ENCODE data around the gene SATB2. TPM values are rescaled to one million over a fixed set of nuclear protein-coding genes. Genes with fewer than 3 reads are reported as not detected.

The SATB2 gene
- total RNA-seq, 2 donors from 2014 or later = 5.2 to 11.8 TPM

DNA sequence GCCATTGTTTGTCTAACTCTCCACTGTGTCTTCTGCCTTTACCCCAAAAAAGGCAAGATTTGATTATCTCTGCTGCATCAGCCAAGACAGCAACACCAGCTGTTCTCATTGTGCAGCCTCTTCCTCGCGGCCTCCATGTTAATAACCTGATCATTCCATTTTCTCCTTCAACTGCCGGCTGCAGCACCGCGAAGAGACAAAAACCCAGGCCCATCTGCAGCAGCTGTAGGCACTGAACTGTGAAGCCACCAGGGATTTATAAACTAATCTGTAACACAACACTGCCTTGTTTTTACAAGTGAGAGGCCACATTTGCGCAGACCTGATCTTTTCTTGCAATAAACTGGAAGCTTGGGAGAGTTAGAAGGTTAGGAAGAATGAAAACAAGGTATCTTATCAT is 147.8 kb downstream of the SATB2 start:
- 69% methylated on average over 6 of the region's 6 CpGs for WGBS
- Histone ChIP-seq H3K9me3 (no peaks in the 10 kb centered on the region), H3K4me1 (replicated peaks) (no peaks in the 10 kb centered on the region), H3K27me3 (replicated peaks; ENCODE audit: insufficient read depth) (no peaks in the 10 kb centered on the region), H3K36me3 (no peaks in the 10 kb centered on the region), H3K4me3 (no peak overlapping the region), H3K27ac (no peak overlapping the region)
- TF ChIP-seq POLR2A (IDR thresholded peaks at IDR 0.05) = no peak
- TF ChIP-seq POLR2AphosphoS5 (IDR thresholded peaks at IDR 0.05) = no peak
- TF ChIP-seq CTCF (IDR thresholded peaks at IDR 0.05) = no peak
- DNase-seq (ENCODE audit: low spot score) = no peak
- intact Hi-C loops (cut with DNase I) = no loop called here

DNA sequence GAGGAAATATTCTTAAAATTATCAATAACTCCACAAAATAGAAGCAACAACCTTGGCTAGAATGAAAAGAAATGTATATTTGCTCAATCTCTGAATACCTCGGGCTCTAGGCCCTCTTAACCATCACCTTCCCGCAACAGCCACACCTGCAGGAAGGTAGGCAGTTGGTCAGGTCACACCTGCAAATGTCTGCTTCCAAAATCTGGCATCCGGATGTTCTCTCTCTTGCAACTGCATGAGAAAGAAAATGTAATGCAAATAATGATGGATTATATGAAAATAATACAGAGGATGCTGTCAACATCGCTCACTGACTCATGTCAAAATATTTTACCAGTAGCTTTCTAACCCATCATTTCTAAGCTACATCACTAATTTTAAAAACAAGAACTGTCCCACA is 148.3 kb downstream of the SATB2 start:
- Histone ChIP-seq H3K4me1 (replicated peaks) (no peaks in the 10 kb centered on the region), H3K36me3 (no peaks in the 10 kb centered on the region), H3K27ac (no peak overlapping the region), H3K9me3 (no peaks in the 10 kb centered on the region), H3K4me3 (no peak overlapping the region), H3K27me3 (replicated peaks; ENCODE audit: insufficient read depth) (no peaks in the 10 kb centered on the region)
- intact Hi-C loops (cut with DNase I) = no loop called here
- TF ChIP-seq POLR2AphosphoS5 (IDR thresholded peaks at IDR 0.05) (no peak), CTCF (IDR thresholded peaks at IDR 0.05) (no peak), POLR2A (IDR thresholded peaks at IDR 0.05) (no peak)
- DNase-seq (ENCODE audit: low spot score) = no peak
- WGBS = 82% methylated on average over 4 of the region's 4 CpGs

GRCh38 chr2:199308567-199308966 is 149.2 kb downstream of the SATB2 start:
- H3K27me3 ChIP-seq (replicated peaks; ENCODE audit: insufficient read depth) = no peaks in the 10 kb centered on the region
- WGBS = 95% methylated on average over 14 of the region's 14 CpGs

DNA sequence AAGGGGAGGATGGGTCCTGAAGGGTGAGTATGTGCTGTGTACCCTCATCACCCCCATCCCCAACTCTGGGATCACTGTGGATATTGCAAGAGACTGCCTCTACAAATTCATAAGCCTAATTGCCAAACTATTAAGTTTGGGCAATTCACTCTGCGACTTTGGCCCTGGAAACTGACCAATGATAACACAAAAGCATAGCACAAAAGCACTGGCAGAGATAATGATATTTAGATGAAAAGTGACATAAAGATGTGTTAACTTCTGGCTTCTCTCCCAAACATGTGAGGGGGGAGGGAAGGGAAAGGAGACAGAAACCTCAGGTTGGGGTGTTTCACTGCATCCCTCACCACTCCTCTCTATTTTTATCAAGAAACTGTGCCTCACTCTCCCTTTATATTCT is 150.3 kb downstream of the SATB2 start:
- Histone ChIP-seq H3K27me3 (replicated peaks; ENCODE audit: insufficient read depth) (no peaks in the 10 kb centered on the region), H3K36me3 (no peaks in the 10 kb centered on the region), H3K4me1 (replicated peaks) (no peaks in the 10 kb centered on the region), H3K27ac (no peak overlapping the region), H3K9me3 (no peaks in the 10 kb centered on the region), H3K4me3 (no peak overlapping the region)
- no peak for DNase-seq (ENCODE audit: low spot score)
- WGBS = 68% methylated on average over 1 of the region's 1 CpG
- intact Hi-C loops (cut with DNase I) = no loop called here
- TF ChIP-seq POLR2A (IDR thresholded peaks at IDR 0.05) (no peak), CTCF (IDR thresholded peaks at IDR 0.05) (no peak), POLR2AphosphoS5 (IDR thresholded peaks at IDR 0.05) (no peak)

More at GRCh38 chr2:199308567-199308966, 149.2 kb downstream of the SATB2 start:
- no peak overlapping the region for H3K27ac ChIP-seq
- TF ChIP-seq POLR2A (IDR thresholded peaks at IDR 0.05) (no peak), CTCF (IDR thresholded peaks at IDR 0.05) (no peak), POLR2AphosphoS5 (IDR thresholded peaks at IDR 0.05) (no peak)
- intact Hi-C loops (cut with DNase I) = no loop called here
- no peaks in the 10 kb centered on the region for H3K4me1 ChIP-seq (replicated peaks)
- no peaks in the 10 kb centered on the region for H3K36me3 ChIP-seq
- no peak for DNase-seq (ENCODE audit: low spot score)
- H3K4me3 ChIP-seq = no peak overlapping the region
- H3K9me3 ChIP-seq = no peaks in the 10 kb centered on the region

GRCh38 chr2:199306116-199306515 is 151.6 kb downstream of the SATB2 start:
- WGBS = 80% methylated on average over 3 of the region's 3 CpGs
- Histone ChIP-seq H3K9me3 (no peaks in the 10 kb centered on the region), H3K4me3 (no peak overlapping the region), H3K4me1 (replicated peaks) (no peaks in the 10 kb centered on the region), H3K36me3 (no peaks in the 10 kb centered on the region), H3K27ac (no peak overlapping the region), H3K27me3 (replicated peaks; ENCODE audit: insufficient read depth) (no peaks in the 10 kb centered on the region)
- TF ChIP-seq CTCF (IDR thresholded peaks at IDR 0.05) = no peak
- TF ChIP-seq POLR2AphosphoS5 (IDR thresholded peaks at IDR 0.05) = no peak
- no peak for TF ChIP-seq POLR2A (IDR thresholded peaks at IDR 0.05)
- DNase-seq (ENCODE audit: low spot score) = no peak
- intact Hi-C loops (cut with DNase I) = no loop called here

Data from prostate gland (tissue), 2 donors.